Measurements from ENCODE around the gene CROCC. TPM values are rescaled to one million over a fixed set of nuclear protein-coding genes. Genes with fewer than 3 reads are reported as not detected.
A peak's percentile ranks its signal among the peaks of the same experiment; 100 is the strongest.

Gene CROCC
- total RNA-seq, 4 donors from 2014 or later: 10.2 to 73.5 (median 32.9) TPM

DNA sequence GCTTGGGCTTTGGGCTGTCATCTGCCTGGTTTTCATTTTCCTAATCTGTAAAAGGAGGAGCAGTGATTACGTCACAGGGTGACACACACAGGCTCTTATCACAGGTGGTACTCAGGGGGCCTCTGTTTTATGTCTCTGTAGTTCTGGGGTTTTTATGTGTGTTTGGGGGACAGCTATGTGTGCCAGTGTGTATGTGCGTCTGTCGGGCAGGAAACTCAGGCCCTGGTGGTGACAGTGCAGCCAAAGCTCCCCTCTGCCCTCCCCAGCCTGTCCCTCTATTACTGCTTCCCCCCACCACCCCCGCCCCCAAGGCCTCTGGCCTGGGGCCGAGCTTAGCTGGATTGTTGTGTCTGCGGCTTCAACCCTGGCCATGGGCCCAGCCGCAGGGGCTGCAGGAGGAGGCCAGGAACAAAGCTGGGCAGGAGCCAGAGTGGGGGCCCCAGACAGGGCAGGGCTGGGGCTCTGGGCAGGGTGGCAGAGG, 45.4 kb downstream of the CROCC start:
- peaks cover 0 to 18% of the 10 kb centered on the region in 2 donors for H3K4me1 ChIP-seq
- no peaks in the 10 kb centered on the region for H3K27me3 ChIP-seq
- H3K9me3 ChIP-seq: no peaks in the 10 kb centered on the region
- peak; percentile 66 to 77 for DNase-seq
- no peaks in the 10 kb centered on the region for H3K36me3 ChIP-seq
- TF ChIP-seq, protein P1, sequence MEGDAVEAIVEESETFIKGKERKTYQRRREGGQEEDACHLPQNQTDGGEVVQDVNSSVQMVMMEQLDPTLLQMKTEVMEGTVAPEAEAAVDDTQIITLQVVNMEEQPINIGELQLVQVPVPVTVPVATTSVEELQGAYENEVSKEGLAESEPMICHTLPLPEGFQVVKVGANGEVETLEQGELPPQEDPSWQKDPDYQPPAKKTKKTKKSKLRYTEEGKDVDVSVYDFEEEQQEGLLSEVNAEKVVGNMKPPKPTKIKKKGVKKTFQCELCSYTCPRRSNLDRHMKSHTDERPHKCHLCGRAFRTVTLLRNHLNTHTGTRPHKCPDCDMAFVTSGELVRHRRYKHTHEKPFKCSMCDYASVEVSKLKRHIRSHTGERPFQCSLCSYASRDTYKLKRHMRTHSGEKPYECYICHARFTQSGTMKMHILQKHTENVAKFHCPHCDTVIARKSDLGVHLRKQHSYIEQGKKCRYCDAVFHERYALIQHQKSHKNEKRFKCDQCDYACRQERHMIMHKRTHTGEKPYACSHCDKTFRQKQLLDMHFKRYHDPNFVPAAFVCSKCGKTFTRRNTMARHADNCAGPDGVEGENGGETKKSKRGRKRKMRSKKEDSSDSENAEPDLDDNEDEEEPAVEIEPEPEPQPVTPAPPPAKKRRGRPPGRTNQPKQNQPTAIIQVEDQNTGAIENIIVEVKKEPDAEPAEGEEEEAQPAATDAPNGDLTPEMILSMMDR (IDR thresholded peaks at IDR 0.05): no peak
- no peak for TF ChIP-seq POLR2A (IDR thresholded peaks at IDR 0.05)
- peak overlapping the region; percentile 33 to 70 for H3K27ac ChIP-seq
- intact Hi-C loops (cut with DNase I; ENCODE audit: low total_unique reads): no loop called here
- H3K4me3 ChIP-seq: no peak overlapping the region

DNA sequence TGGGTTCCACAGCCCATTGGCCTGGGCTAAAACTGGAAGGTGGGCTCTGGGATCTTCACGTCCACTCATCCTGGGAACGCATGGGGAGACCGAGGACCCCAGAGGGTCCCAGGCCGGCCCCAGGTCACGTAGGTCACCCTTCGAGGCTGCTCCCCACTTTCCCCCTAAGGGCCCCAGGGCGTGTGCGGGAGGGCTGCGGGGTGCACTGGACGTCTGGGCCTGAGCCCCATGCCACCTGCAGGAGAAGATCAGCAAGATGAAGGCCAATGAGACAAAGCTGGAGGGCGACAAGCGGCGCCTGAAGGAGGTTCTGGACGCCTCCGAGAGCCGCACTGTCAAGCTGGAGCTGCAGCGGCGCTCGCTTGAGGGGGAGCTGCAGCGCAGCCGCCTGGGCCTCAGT, 46.2 kb downstream of the CROCC start:
- Histone ChIP-seq H3K9me3 (no peaks in the 10 kb centered on the region), H3K27ac (peak overlapping the region in 1 of 2 donors; percentile 70), H3K4me3 (no peak overlapping the region), H3K4me1 (peaks cover 0 to 19% of the 10 kb centered on the region in 2 donors), H3K36me3 (no peaks in the 10 kb centered on the region), H3K27me3 (no peaks in the 10 kb centered on the region)
- TF ChIP-seq, protein P1 (IDR thresholded peaks at IDR 0.05): no peak
- TF ChIP-seq POLR2A (IDR thresholded peaks at IDR 0.05): no peak
- intact Hi-C loops (cut with DNase I; ENCODE audit: low total_unique reads): no loop called here
- no peak for DNase-seq

DNA sequence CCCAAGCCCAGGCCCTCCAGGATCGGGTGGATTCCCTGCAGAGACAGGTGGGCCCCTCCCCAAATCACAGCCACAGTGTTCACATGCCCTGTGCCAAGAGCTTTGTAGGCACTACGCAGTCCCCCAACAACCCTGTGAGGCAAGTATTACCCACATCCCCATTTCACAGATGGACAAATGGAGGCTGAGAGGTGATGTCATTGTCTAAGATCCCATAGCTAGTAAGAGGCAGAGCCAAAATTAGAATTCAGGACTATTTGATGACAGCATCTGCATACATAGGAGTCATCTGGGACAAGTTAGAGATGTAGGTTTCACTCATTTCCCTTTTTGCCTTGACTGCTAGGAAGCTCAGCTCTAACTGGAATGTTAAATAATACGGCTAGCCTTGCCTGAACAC, 46.6 kb downstream of the CROCC start:
- DNase-seq: no peak
- intact Hi-C loops (cut with DNase I; ENCODE audit: low total_unique reads): no loop called here
- Histone ChIP-seq H3K9me3 (no peaks in the 10 kb centered on the region), H3K27ac (peak overlapping the region in 1 of 2 donors; percentile 6), H3K36me3 (no peaks in the 10 kb centered on the region), H3K4me1 (peaks cover 0 to 19% of the 10 kb centered on the region in 2 donors), H3K27me3 (no peaks in the 10 kb centered on the region), H3K4me3 (no peak overlapping the region)
- no peak for TF ChIP-seq POLR2A (IDR thresholded peaks at IDR 0.05)
- TF ChIP-seq, protein P1 (IDR thresholded peaks at IDR 0.05): no peak

DNA sequence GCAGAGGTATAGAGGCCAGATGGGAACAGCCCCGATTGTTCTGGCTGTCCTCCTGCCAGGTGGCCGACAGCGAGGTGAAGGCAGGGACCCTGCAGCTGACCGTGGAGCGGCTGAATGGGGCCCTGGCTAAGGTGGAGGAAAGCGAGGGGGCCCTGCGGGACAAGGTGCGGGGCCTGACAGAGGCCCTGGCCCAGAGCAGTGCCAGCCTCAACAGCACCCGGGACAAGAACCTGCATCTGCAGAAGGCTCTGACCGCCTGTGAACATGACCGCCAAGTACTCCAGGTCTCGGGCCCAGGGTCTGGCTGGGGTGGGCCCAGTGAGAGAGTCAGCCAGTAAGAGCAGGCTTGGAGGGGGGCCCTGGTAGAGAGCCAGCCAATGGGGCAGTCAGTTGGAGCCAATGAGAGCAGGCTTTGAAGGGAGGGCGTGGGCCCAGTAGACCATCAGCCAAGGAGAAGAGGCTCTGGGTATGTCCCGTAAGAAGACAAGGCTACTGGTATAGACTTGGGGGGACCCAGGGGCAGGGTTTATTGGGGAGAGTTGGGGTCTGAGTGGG, 47.4 kb downstream of the CROCC start:
- Histone ChIP-seq H3K4me3 (no peak overlapping the region), H3K36me3 (no peaks in the 10 kb centered on the region), H3K4me1 (peaks cover 0 to 19% of the 10 kb centered on the region in 2 donors), H3K27ac (no peak overlapping the region), H3K9me3 (no peaks in the 10 kb centered on the region), H3K27me3 (no peaks in the 10 kb centered on the region)
- no peak for TF ChIP-seq POLR2A (IDR thresholded peaks at IDR 0.05)
- TF ChIP-seq, protein P1 (IDR thresholded peaks at IDR 0.05): no peak
- intact Hi-C loops (cut with DNase I; ENCODE audit: low total_unique reads): no loop called here
- DNase-seq: no peak

- H3K27me3 ChIP-seq: no peaks in the 10 kb centered on the region
- H3K27ac ChIP-seq: no peak overlapping the region
- no peak for TF ChIP-seq POLR2A (IDR thresholded peaks at IDR 0.05)
- TF ChIP-seq, protein P1 (IDR thresholded peaks at IDR 0.05): no peak
- peaks cover 0 to 19% of the 10 kb centered on the region in 2 donors for H3K4me1 ChIP-seq
- H3K36me3 ChIP-seq: no peaks in the 10 kb centered on the region
- no peak for DNase-seq
- intact Hi-C loops (cut with DNase I; ENCODE audit: low total_unique reads): no loop called here
- no peak overlapping the region for H3K4me3 ChIP-seq
- no peaks in the 10 kb centered on the region for H3K9me3 ChIP-seq
These were observed 47.9 kb downstream of the CROCC start for GRCh38 chr1:16969651-16970050.

All from uterus (tissue), 4 donors.